NT2/D1 (cell line): ENCODE measurements around the gene DAPK1.

Experiments
- SUZ12 ChIP-seq: IDR thresholded peaks from 2 replicates; pipeline ENCODE4 v1.6.1; 2011; ENCODE audit not compliant: insufficient read length, insufficient read depth; ENCODE audit errors: extremely low read depth
- YY1 ChIP-seq: IDR thresholded peaks from 2 replicates; pipeline ENCODE4 v1.6.1; 2011; ENCODE audit not compliant: insufficient read length, insufficient read depth
- ZNF274 ChIP-seq: IDR thresholded peaks from 2 replicates; pipeline ENCODE4 v1.6.1; 2011; ENCODE audit warnings: mild to moderate bottlenecking, low read depth, low read length

DNA sequence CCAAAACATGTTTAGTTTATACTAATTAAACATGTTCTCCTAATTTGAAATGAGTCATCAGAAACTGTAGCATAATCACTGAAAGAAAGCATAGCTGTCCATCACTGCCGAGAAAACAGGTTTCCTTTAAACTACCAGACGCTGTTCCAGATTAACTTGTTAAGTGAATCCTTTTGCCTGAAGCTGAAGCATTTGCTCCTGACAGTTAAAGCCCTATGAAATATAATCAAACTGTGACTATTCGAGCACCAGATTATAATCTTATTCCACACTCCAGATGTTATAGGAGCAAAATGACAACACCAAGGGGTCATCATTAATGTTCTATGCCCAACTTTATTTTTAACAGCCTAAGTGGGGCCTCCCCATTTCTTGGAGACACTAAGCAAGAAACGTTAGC is 142.3 kb downstream of the DAPK1 start:
- no peak for TF ChIP-seq ZNF274
- TF ChIP-seq YY1, result no peak
- no peak for TF ChIP-seq SUZ12
